Adrenal gland (tissue), 12 donors: ENCODE measurements around the gene YY1. TPM values are rescaled to one million over a fixed set of nuclear protein-coding genes. Genes with fewer than 3 reads are reported as not detected.

Experiments
- DNase-seq, 7 donors: peaks; one replicate each; pipeline ENCODE4 v3.0.0-alpha.2; 2019 to 2020
- H3K27ac ChIP-seq, 5 donors: fragments of 200-600 bp; sonication (generic) in 4 of 5; 1 replicate in 3 of 5; 2 replicates in 2 of 5; pipeline versions ENCODE4 v1.5.1 to v1.8.0; 2016 to 2020; ENCODE audit warnings: mild to moderate bottlenecking in 1 of 5
- H3K27me3 ChIP-seq: fragments of 200-600 bp; 2 replicates; pipeline ENCODE4 v1.8.0; 2021
- H3K36me3 ChIP-seq, 2 donors: fragments of 200-600 bp; replicated peaks in 1 of 2; 1 replicate in 1 of 2; 2 replicates in 1 of 2; pipeline versions ENCODE4 v1.5.1 to v1.8.0; 2018 to 2022
- H3K4me1 ChIP-seq, 2 donors: fragments of 200-600 bp; replicated peaks in 1 of 2; 1 replicate in 1 of 2; 2 replicates in 1 of 2; pipeline versions ENCODE4 v1.5.1 to v1.8.0; 2018 to 2021
- H3K4me3 ChIP-seq, 4 donors: fragments of 200-600 bp; sonication (generic) in 3 of 4; one replicate each; pipeline ENCODE4 v1.5.1; 2016 to 2018
- H3K9me3 ChIP-seq, 3 donors: fragments of 200-600 bp; sonication (generic) in 1 of 3; replicated peaks in 1 of 3; 1 replicate in 2 of 3; 2 replicates in 1 of 3; pipeline versions ENCODE4 v1.5.1 to v1.8.0; 2016 to 2021
- POLR2A ChIP-seq, 2 donors: fragments of 450-650 bp; IDR thresholded peaks; one replicate each; pipeline ENCODE4 v1.6.1; 2017; ENCODE audit warnings: antibody characterized with exemption in 2 of 2, mild to moderate bottlenecking in 2 of 2, moderate library complexity in 1 of 2
- WGBS, 4 donors: extraction: QIAGEN DNeasy Blood & Tissue Kit in 2 of 4; methylation state at CpG; one replicate each; pipeline versions ENCODE4 v1.1.5 to v1.1.7; 2013 to 2017; 5-methylcytosine and 5-hydroxymethylcytosine counted together
- intact Hi-C, 2 donors: fragments of 100-400 bp; cut with DNase I; formaldehyde crosslinking; loops; one replicate each; pipeline versions ENCODE4 v1.14.1 to v1.15.0; 2022 to 2023
- polyA plus RNA-seq, 3 donors: library from polyadenylated mRNA; stranded (reverse); fragments of 200-250 nt in 2 of 3; fragments of 350-450 nt in 1 of 3; fragmentation: Illumina TruSeq in 1 of 3; extraction: RNeasy Lipid Tissue Mini Kit (QIAGEN cat#74804) in 1 of 3; gene quantifications; one replicate each; pipeline ENCODE4 v1.2.3, GENCODE V29; 2013 to 2014
- total RNA-seq, 9 donors: library from RNA; depleted of rRNA in 4 of 9; stranded (reverse); fragments of >200 nt in 4 of 9; fragments of 120-200 nt in 1 of 9; fragmentation: NEBNext Ultra II Directional in 1 of 9; extraction: Animal tissue kit (Norgen Biotek cat#: 25700) in 1 of 9; gene quantifications; one replicate each; pipeline versions ENCODE4 v1.1.0 to v1.2.4, GENCODE V29; 2013 to 2023
- TF ChIP-seq, protein P1 (sequence below), 6 experiments: fragments of 450-650 bp in 4 of 6; fragments of 200-600 bp in 2 of 6; sonication (generic) in 1 of 6; IDR thresholded peaks; 1 replicate in 5 of 6; 2 replicates in 1 of 6; pipeline versions ENCODE4 v1.5.1 to v1.8.0; 2016 to 2021; ENCODE audit warnings: antibody characterized with exemption in 6 of 6, mild to moderate bottlenecking in 2 of 6, moderate library complexity in 1 of 6
- donor health status: healthy with polysubstance abuse.
- donor health status: Bipolar disorder and iron deficiency.
- donor health status: DM: yes; HTN: yes; CAD: no.
- donor health status: DM: no; HTN: no; CAD: no.
- donor health status: DM: no; HTN: no; CAD: no.
- donor health status: DM: yes; HTN: yes; CAD: no.

Gene YY1
- total and polyA plus RNA-seq, 12 donors, result 20.1 to 79.7 (median 52.4) TPM

- no peak for DNase-seq
- intact Hi-C loops, result no loop called here
- H3K36me3 ChIP-seq, result no peaks in the 10 kb centered on the region
- peaks cover 7 to 16% of the 10 kb centered on the region in 2 donors for H3K4me1 ChIP-seq
- no peaks in the 10 kb centered on the region for H3K9me3 ChIP-seq
- no peaks in the 10 kb centered on the region for H3K27me3 ChIP-seq
- H3K27ac ChIP-seq, result no peak overlapping the region
- TF ChIP-seq, protein P1, sequence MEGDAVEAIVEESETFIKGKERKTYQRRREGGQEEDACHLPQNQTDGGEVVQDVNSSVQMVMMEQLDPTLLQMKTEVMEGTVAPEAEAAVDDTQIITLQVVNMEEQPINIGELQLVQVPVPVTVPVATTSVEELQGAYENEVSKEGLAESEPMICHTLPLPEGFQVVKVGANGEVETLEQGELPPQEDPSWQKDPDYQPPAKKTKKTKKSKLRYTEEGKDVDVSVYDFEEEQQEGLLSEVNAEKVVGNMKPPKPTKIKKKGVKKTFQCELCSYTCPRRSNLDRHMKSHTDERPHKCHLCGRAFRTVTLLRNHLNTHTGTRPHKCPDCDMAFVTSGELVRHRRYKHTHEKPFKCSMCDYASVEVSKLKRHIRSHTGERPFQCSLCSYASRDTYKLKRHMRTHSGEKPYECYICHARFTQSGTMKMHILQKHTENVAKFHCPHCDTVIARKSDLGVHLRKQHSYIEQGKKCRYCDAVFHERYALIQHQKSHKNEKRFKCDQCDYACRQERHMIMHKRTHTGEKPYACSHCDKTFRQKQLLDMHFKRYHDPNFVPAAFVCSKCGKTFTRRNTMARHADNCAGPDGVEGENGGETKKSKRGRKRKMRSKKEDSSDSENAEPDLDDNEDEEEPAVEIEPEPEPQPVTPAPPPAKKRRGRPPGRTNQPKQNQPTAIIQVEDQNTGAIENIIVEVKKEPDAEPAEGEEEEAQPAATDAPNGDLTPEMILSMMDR (IDR thresholded peaks at IDR 0.05), result no peak
- TF ChIP-seq POLR2A (IDR thresholded peaks at IDR 0.05), result no peak
- H3K4me3 ChIP-seq, result no peak overlapping the region
- WGBS, 4 donors, result 95 to 97% (median 96%) methylated on average over 6 to 7 of the region's 7 CpGs
Measured at GRCh38 chr14:100211893-100212292, 27.1 kb upstream of the YY1 start.

DNA sequence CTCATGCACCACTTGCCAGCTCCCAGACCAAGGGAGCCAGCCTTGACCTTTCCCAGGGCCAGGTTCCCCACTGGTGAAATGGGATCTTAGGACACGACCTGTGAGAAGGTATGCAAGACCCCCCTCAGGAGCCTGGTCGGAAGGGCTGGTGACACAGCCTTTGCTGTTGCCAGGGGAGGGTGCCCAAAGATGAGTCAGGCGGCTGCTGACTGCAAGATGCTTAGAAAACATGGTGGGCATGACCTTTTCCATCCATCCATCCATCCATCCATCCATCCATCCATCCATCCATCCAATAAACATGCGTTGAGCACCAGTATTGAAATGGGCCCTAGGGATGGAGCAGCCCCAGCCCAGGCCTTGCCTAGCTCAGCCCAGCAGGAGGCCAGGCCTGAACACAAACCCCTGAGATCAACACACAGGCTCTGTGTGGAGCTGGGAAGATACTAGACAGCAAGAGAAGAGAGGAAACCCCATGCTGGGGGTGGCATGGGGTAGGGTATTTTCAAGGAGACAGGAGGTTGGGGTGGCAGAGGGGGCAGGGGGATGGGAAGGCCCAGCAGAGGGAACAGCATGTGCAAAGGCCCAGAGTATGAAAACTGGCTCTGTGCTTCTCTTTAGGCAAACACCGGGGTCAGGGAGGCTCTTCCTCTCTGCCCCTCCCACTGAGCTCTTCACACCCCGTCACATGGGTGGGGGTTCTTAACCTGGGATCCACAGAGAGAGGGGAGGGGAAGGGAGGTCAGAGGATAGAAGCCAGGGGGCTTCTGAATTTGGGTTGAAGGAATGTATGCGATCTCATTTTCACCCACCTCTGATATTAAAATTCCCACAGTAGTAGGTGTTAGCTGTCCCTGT, 26.2 kb upstream of the YY1 start:
- TF ChIP-seq, protein P1 (IDR thresholded peaks at IDR 0.05), result peak in 1 of 6 experiments; percentile 2
- TF ChIP-seq POLR2A (IDR thresholded peaks at IDR 0.05), result no peak
- H3K4me3 ChIP-seq, result no peak overlapping the region
- DNase-seq, result no peak
- intact Hi-C loops, result no loop called here
- peaks cover 7 to 16% of the 10 kb centered on the region in 2 donors for H3K4me1 ChIP-seq
- no peak overlapping the region for H3K27ac ChIP-seq
- no peaks in the 10 kb centered on the region for H3K27me3 ChIP-seq
- H3K9me3 ChIP-seq, result no peaks in the 10 kb centered on the region
- 75 to 85% (median 84%) methylated on average over 5 to 7 of the region's 7 CpGs for WGBS, 4 donors
- H3K36me3 ChIP-seq, result no peaks in the 10 kb centered on the region

GRCh38 chr14:100213587-100213955, 25.4 kb upstream of the YY1 start:
- H3K27ac ChIP-seq, result peak overlapping the region; percentile 89 to 98 (median 96)
- H3K36me3 ChIP-seq, result no peaks in the 10 kb centered on the region
- 43 to 61% (median 49%) methylated on average over 14 to 15 of the region's 15 CpGs for WGBS, 4 donors
- TF ChIP-seq, protein P1 (IDR thresholded peaks at IDR 0.05), result no peak
- no peak for TF ChIP-seq POLR2A (IDR thresholded peaks at IDR 0.05)
- peak overlapping the region in 2 of 4 donors; percentile 55 to 90 for H3K4me3 ChIP-seq
- H3K4me1 ChIP-seq, result peaks cover 7 to 16% of the 10 kb centered on the region in 2 donors
- DNase-seq, result no peak
- no peaks in the 10 kb centered on the region for H3K27me3 ChIP-seq
- H3K9me3 ChIP-seq, result no peaks in the 10 kb centered on the region
- intact Hi-C loops, result no loop called here

- TF ChIP-seq, protein P1 (IDR thresholded peaks at IDR 0.05), result peak in 1 of 6 experiments; percentile 3
- peak; percentile 84 to 92 for TF ChIP-seq POLR2A (IDR thresholded peaks at IDR 0.05)
- 1 to 3% (median 2%) methylated on average over 19 to 90 of the region's 90 CpGs for WGBS, 4 donors
- Histone ChIP-seq H3K36me3 (no peaks in the 10 kb centered on the region), H3K9me3 (no peaks in the 10 kb centered on the region), H3K27me3 (no peaks in the 10 kb centered on the region), H3K4me3 (peak overlapping the region in 3 of 4 donors; percentile 55 to 90 (median 69)), H3K27ac (peak overlapping the region; percentile 89 to 98 (median 96)), H3K4me1 (peaks cover 10 to 19% of the 10 kb centered on the region in 2 donors)
- DNase-seq, result peak; percentile 88 to 94 (median 92)
- intact Hi-C loops, result no loop called here
Measured at GRCh38 chr14:100213956-100214769, 24.8 kb upstream of the YY1 start.
